ENCODE results near the gene NRXN3. TPM values are rescaled to one million over a fixed set of nuclear protein-coding genes. Genes with fewer than 3 reads are reported as not detected.

Gene NRXN3
- total and polyA plus RNA-seq, 5 donors = 1.5 to 4.7 (median 4.0) TPM

GRCh38 chr14:79419571-79420327 is 1249.6 kb downstream of the NRXN3 start:
- Histone ChIP-seq H3K9me3 (ENCODE audit: control insufficient read depth, low read length) (no peaks in the 10 kb centered on the region), H3K4me1 (ENCODE audit: control insufficient read depth, insufficient read depth, low read length) (no peaks in the 10 kb centered on the region), H3K27ac (ENCODE audit: low read length) (no peak overlapping the region), H3K27me3 (ENCODE audit: control insufficient read depth, insufficient read depth) (no peaks in the 10 kb centered on the region), H3K4me3 (ENCODE audit: low read length) (no peak overlapping the region)
- intact Hi-C loops (cut with DNase I) = no loop called here
- DNase-seq (no peak), ATAC-seq (no peak)
- WGBS = 40% methylated on average over 1 of the region's 1 CpG

GRCh38 chr14:79420725-79421124 is 1250.6 kb downstream of the NRXN3 start:
- no peaks in the 10 kb centered on the region for H3K9me3 ChIP-seq (ENCODE audit: control insufficient read depth, low read length)
- intact Hi-C loops (cut with DNase I) = no loop called here
- ATAC-seq (no peak), DNase-seq (no peak)
- no peaks in the 10 kb centered on the region for H3K4me1 ChIP-seq (ENCODE audit: control insufficient read depth, insufficient read depth, low read length)
- no peaks in the 10 kb centered on the region for H3K27me3 ChIP-seq (ENCODE audit: control insufficient read depth, insufficient read depth)
- no peak overlapping the region for H3K27ac ChIP-seq (ENCODE audit: low read length)
- 23% methylated on average over 2 of the region's 2 CpGs for WGBS
- no peak overlapping the region for H3K4me3 ChIP-seq (ENCODE audit: low read length)

GRCh38 chr14:79421811-79422210 is 1251.6 kb downstream of the NRXN3 start:
- H3K27me3 ChIP-seq (ENCODE audit: control insufficient read depth, insufficient read depth) = no peaks in the 10 kb centered on the region
- intact Hi-C loops (cut with DNase I) = no loop called here
- no peak overlapping the region for H3K4me3 ChIP-seq (ENCODE audit: low read length)
- H3K27ac ChIP-seq (ENCODE audit: low read length) = no peak overlapping the region
- H3K9me3 ChIP-seq (ENCODE audit: control insufficient read depth, low read length) = no peaks in the 10 kb centered on the region
- H3K4me1 ChIP-seq (ENCODE audit: control insufficient read depth, insufficient read depth, low read length) = no peaks in the 10 kb centered on the region
- WGBS = 68% methylated on average over 1 of the region's 1 CpG
- DNase-seq = no peak
- no peak for ATAC-seq

GRCh38 chr14:79424462-79424861 is 1254.3 kb downstream of the NRXN3 start:
- intact Hi-C loops (cut with DNase I) = no loop called here
- Histone ChIP-seq H3K4me1 (ENCODE audit: control insufficient read depth, insufficient read depth, low read length) (no peaks in the 10 kb centered on the region), H3K4me3 (ENCODE audit: low read length) (no peak overlapping the region), H3K27ac (ENCODE audit: low read length) (no peak overlapping the region), H3K27me3 (ENCODE audit: control insufficient read depth, insufficient read depth) (no peaks in the 10 kb centered on the region), H3K9me3 (ENCODE audit: control insufficient read depth, low read length) (no peaks in the 10 kb centered on the region)
- DNase-seq = no peak
- no peak for ATAC-seq
- 90% methylated on average over 1 of the region's 1 CpG for whole genome bisulfite sequencing

GRCh38 chr14:79426103-79426755 is 1256.1 kb downstream of the NRXN3 start:
- H3K27me3 ChIP-seq (ENCODE audit: control insufficient read depth, insufficient read depth) = no peaks in the 10 kb centered on the region
- intact Hi-C loops (cut with DNase I) = no loop called here
- DNase-seq (no peak), ATAC-seq (no peak)
- no peak overlapping the region for H3K4me3 ChIP-seq (ENCODE audit: low read length)
- no peak overlapping the region for H3K27ac ChIP-seq (ENCODE audit: low read length)
- no peaks in the 10 kb centered on the region for H3K9me3 ChIP-seq (ENCODE audit: control insufficient read depth, low read length)
- 70% methylated on average over 4 of the region's 4 CpGs for WGBS
- H3K4me1 ChIP-seq (ENCODE audit: control insufficient read depth, insufficient read depth, low read length) = no peaks in the 10 kb centered on the region

- Histone ChIP-seq H3K27ac (ENCODE audit: low read length) (no peak overlapping the region), H3K4me1 (ENCODE audit: control insufficient read depth, insufficient read depth, low read length) (no peaks in the 10 kb centered on the region), H3K9me3 (ENCODE audit: control insufficient read depth, low read length) (no peaks in the 10 kb centered on the region), H3K27me3 (ENCODE audit: control insufficient read depth, insufficient read depth) (no peaks in the 10 kb centered on the region), H3K4me3 (ENCODE audit: low read length) (no peak overlapping the region)
- WGBS = 80% methylated on average over 3 of the region's 3 CpGs
- intact Hi-C loops (cut with DNase I) = no loop called here
- ATAC-seq (no peak), DNase-seq (no peak)
Measured at GRCh38 chr14:79432640-79433039, 1262.5 kb downstream of the NRXN3 start.

GRCh38 chr14:79436335-79436734 is 1266.2 kb downstream of the NRXN3 start:
- Histone ChIP-seq H3K27me3 (ENCODE audit: control insufficient read depth, insufficient read depth) (no peaks in the 10 kb centered on the region), H3K4me1 (ENCODE audit: control insufficient read depth, insufficient read depth, low read length) (no peaks in the 10 kb centered on the region), H3K27ac (ENCODE audit: low read length) (no peak overlapping the region), H3K9me3 (ENCODE audit: control insufficient read depth, low read length) (no peaks in the 10 kb centered on the region), H3K4me3 (ENCODE audit: low read length) (no peak overlapping the region)
- intact Hi-C loops (cut with DNase I) = no loop called here
- ATAC-seq (no peak), DNase-seq (no peak)
- WGBS = 65% methylated on average over 1 of the region's 1 CpG

- Histone ChIP-seq H3K4me1 (ENCODE audit: control insufficient read depth, insufficient read depth, low read length) (no peaks in the 10 kb centered on the region), H3K27ac (ENCODE audit: low read length) (no peak overlapping the region), H3K4me3 (ENCODE audit: low read length) (no peak overlapping the region), H3K27me3 (ENCODE audit: control insufficient read depth, insufficient read depth) (no peaks in the 10 kb centered on the region), H3K9me3 (ENCODE audit: control insufficient read depth, low read length) (no peaks in the 10 kb centered on the region)
- intact Hi-C loops (cut with DNase I) = no loop called here
- 62% methylated on average over 7 of the region's 7 CpGs for WGBS
- DNase-seq (no peak), ATAC-seq (no peak)
Measured at GRCh38 chr14:79437951-79438350, 1267.8 kb downstream of the NRXN3 start.

GRCh38 chr14:79438696-79439342 is 1268.6 kb downstream of the NRXN3 start:
- WGBS = 89% methylated on average over 3 of the region's 3 CpGs
- intact Hi-C loops (cut with DNase I) = no loop called here
- no peak for ATAC-seq
- Histone ChIP-seq H3K27me3 (ENCODE audit: control insufficient read depth, insufficient read depth) (no peaks in the 10 kb centered on the region), H3K9me3 (ENCODE audit: control insufficient read depth, low read length) (no peaks in the 10 kb centered on the region), H3K4me3 (ENCODE audit: low read length) (no peak overlapping the region), H3K4me1 (ENCODE audit: control insufficient read depth, insufficient read depth, low read length) (no peaks in the 10 kb centered on the region), H3K27ac (ENCODE audit: low read length) (no peak overlapping the region)
- no peak for DNase-seq

GRCh38 chr14:79442786-79443185 is 1272.6 kb downstream of the NRXN3 start:
- ATAC-seq (no peak), DNase-seq (no peak)
- no peaks in the 10 kb centered on the region for H3K4me1 ChIP-seq (ENCODE audit: control insufficient read depth, insufficient read depth, low read length)
- intact Hi-C loops (cut with DNase I) = no loop called here
- H3K27ac ChIP-seq (ENCODE audit: low read length) = no peak overlapping the region
- 57% methylated on average over 5 of the region's 5 CpGs for WGBS
- H3K27me3 ChIP-seq (ENCODE audit: control insufficient read depth, insufficient read depth) = no peaks in the 10 kb centered on the region
- no peaks in the 10 kb centered on the region for H3K9me3 ChIP-seq (ENCODE audit: control insufficient read depth, low read length)
- H3K4me3 ChIP-seq (ENCODE audit: low read length) = no peak overlapping the region

- Histone ChIP-seq H3K4me1 (ENCODE audit: control insufficient read depth, insufficient read depth, low read length) (no peaks in the 10 kb centered on the region), H3K4me3 (ENCODE audit: low read length) (no peak overlapping the region), H3K27me3 (ENCODE audit: control insufficient read depth, insufficient read depth) (no peaks in the 10 kb centered on the region), H3K27ac (ENCODE audit: low read length) (no peak overlapping the region), H3K9me3 (ENCODE audit: control insufficient read depth, low read length) (no peaks in the 10 kb centered on the region)
- no peak for DNase-seq
- intact Hi-C loops (cut with DNase I) = no loop called here
- no peak for ATAC-seq
Measured at GRCh38 chr14:79443602-79444001, 1273.4 kb downstream of the NRXN3 start.
